ENCODE results near the gene GNA12. TPM values are rescaled to one million over a fixed set of nuclear protein-coding genes. Genes with fewer than 3 reads are reported as not detected.

The GNA12 gene
- total and polyA plus RNA-seq, 5 donors from 2014 or later = 5.0 to 29.1 (median 7.9) TPM

- Mint-ChIP-seq H3K9me3 (peaks cover 0 to 1% (median 0%) of the 10 kb centered on the region in 7 donors), H3K36me3 (no peaks in the 10 kb centered on the region), H3K27ac (no peak overlapping the region), H3K27me3 (peaks cover 45% of the 10 kb centered on the region), H3K4me1 (peaks cover 0 to 23% (median 6%) of the 10 kb centered on the region in 4 donors), H3K4me3 (peak overlapping the region in 1 of 4 donors; percentile 11)
- no peak for DNase-seq
- ATAC-seq (ENCODE audit: low read depth in 2 of 2) = no peak
- H3K4me1 ChIP-seq (ENCODE audit: control insufficient read depth, insufficient read depth, low read length, poor library complexity, severe bottlenecking) = peaks cover 16% of the 10 kb centered on the region
- H3K9me3 ChIP-seq (ENCODE audit: control insufficient read depth in 2 of 2, low read length in 2 of 2) = no peaks in the 10 kb centered on the region
- H3K27ac ChIP-seq (ENCODE audit: insufficient read depth, low read length, poor library complexity, severe bottlenecking) = no peak overlapping the region
- H3K36me3 ChIP-seq (ENCODE audit: control insufficient read depth, insufficient read depth, low read length) = no peaks in the 10 kb centered on the region
- H3K27me3 ChIP-seq (ENCODE audit: control insufficient read depth, insufficient read depth, low read length) = peaks cover 18% of the 10 kb centered on the region
- no peak overlapping the region for H3K4me3 ChIP-seq (ENCODE audit: low read depth, low read length)
Measured at GRCh38 chr7:2689343-2689847, 154.7 kb downstream of the GNA12 start.

- no peaks in the 10 kb centered on the region for H3K36me3 ChIP-seq (ENCODE audit: control insufficient read depth, insufficient read depth, low read length)
- Mint-ChIP-seq H3K27ac (peak overlapping the region in 2 of 3 donors; percentile 25 to 49), H3K4me1 (peaks cover 0 to 23% (median 6%) of the 10 kb centered on the region in 4 donors), H3K36me3 (no peaks in the 10 kb centered on the region), H3K4me3 (peak overlapping the region in 3 of 4 donors; percentile 11 to 63 (median 29)), H3K27me3 (peaks cover 45% of the 10 kb centered on the region), H3K9me3 (peaks cover 0 to 1% (median 0%) of the 10 kb centered on the region in 7 donors)
- no peak for DNase-seq
- no peaks in the 10 kb centered on the region for H3K9me3 ChIP-seq (ENCODE audit: control insufficient read depth in 2 of 2, low read length in 2 of 2)
- H3K4me3 ChIP-seq (ENCODE audit: low read depth, low read length) = no peak overlapping the region
- H3K27me3 ChIP-seq (ENCODE audit: control insufficient read depth, insufficient read depth, low read length) = peaks cover 18% of the 10 kb centered on the region
- peaks cover 16% of the 10 kb centered on the region for H3K4me1 ChIP-seq (ENCODE audit: control insufficient read depth, insufficient read depth, low read length, poor library complexity, severe bottlenecking)
- H3K27ac ChIP-seq (ENCODE audit: insufficient read depth, low read length, poor library complexity, severe bottlenecking) = no peak overlapping the region
- ATAC-seq (ENCODE audit: low read depth in 2 of 2) = no peak
Measured at GRCh38 chr7:2688409-2689342, 155.4 kb downstream of the GNA12 start.

DNA sequence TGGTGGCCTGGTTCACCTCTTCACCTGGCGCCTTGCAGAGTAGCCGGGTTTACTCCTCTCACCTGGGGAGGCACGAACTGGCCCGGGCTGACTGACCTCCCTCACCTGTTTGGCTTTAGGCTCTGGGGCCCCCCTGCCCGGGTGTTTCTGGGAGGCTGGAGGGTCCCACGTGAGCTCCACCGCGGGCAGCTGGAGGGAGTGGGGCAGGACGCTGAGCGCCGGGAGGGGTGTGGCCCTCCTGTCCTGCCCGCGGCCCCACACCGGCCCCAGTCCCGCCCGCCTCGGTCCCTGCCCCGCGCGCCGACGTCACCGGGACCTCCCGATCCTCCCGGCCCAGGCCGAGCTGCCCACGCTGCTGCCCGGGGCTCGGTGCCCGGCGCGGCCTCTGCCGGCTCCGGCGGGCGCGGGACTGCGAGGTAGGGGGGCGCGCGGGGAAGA, 156.2 kb downstream of the GNA12 start, which contains the start of gene AMZ1:
TSS of gene AMZ1 (plus strand) at position 322 of the 438 bp plus-strand sequence. CDS start 12,250 bp downstream, outside the sequence.
- H3K4me3 Mint-ChIP-seq = peak within 1 kb of the TSS in 3 of 4 donors; percentile 29 to 63 (median 43)
- ATAC-seq (ENCODE audit: low read depth in 2 of 2) = no peak
- peaks cover 0 to 23% (median 6%) of the 10 kb centered on the region in 4 donors for H3K4me1 Mint-ChIP-seq
- Histone ChIP-seq H3K27ac (ENCODE audit: insufficient read depth, low read length, poor library complexity, severe bottlenecking) (no peak within 1 kb of the TSS), H3K27me3 (ENCODE audit: control insufficient read depth, insufficient read depth, low read length) (peaks cover 18% of the 10 kb centered on the region), H3K4me3 (ENCODE audit: low read depth, low read length) (no peak within 1 kb of the TSS), H3K9me3 (ENCODE audit: control insufficient read depth in 2 of 2, low read length in 2 of 2) (no peaks in the 10 kb centered on the region), H3K36me3 (ENCODE audit: control insufficient read depth, insufficient read depth, low read length) (no peaks in the 10 kb centered on the region), H3K4me1 (ENCODE audit: control insufficient read depth, insufficient read depth, low read length, poor library complexity, severe bottlenecking) (peaks cover 16% of the 10 kb centered on the region)
- H3K36me3 Mint-ChIP-seq = no peaks in the 10 kb centered on the region
- H3K27me3 Mint-ChIP-seq = peaks cover 43% of the 10 kb centered on the region
- H3K27ac Mint-ChIP-seq = peak within 1 kb of the TSS in 2 of 3 donors; percentile 25 to 49
- DNase-seq = no peak
- H3K9me3 Mint-ChIP-seq = peaks cover 0 to 1% (median 0%) of the 10 kb centered on the region in 7 donors

GRCh38 chr7:2687338-2687869, 156.7 kb downstream of the GNA12 start:
- Histone ChIP-seq H3K9me3 (ENCODE audit: control insufficient read depth in 2 of 2, low read length in 2 of 2) (no peaks in the 10 kb centered on the region), H3K4me3 (ENCODE audit: low read depth, low read length) (no peak overlapping the region), H3K36me3 (ENCODE audit: control insufficient read depth, insufficient read depth, low read length) (no peaks in the 10 kb centered on the region), H3K27ac (ENCODE audit: insufficient read depth, low read length, poor library complexity, severe bottlenecking) (no peak overlapping the region), H3K27me3 (ENCODE audit: control insufficient read depth, insufficient read depth, low read length) (peaks cover 18% of the 10 kb centered on the region), H3K4me1 (ENCODE audit: control insufficient read depth, insufficient read depth, low read length, poor library complexity, severe bottlenecking) (peaks cover 16% of the 10 kb centered on the region)
- no peak for ATAC-seq (ENCODE audit: low read depth in 2 of 2)
- peaks cover 0 to 1% (median 0%) of the 10 kb centered on the region in 7 donors for H3K9me3 Mint-ChIP-seq
- peaks cover 0 to 23% (median 6%) of the 10 kb centered on the region in 4 donors for H3K4me1 Mint-ChIP-seq
- H3K27ac Mint-ChIP-seq = no peak overlapping the region
- H3K27me3 Mint-ChIP-seq = peaks cover 41% of the 10 kb centered on the region
- H3K4me3 Mint-ChIP-seq = peak overlapping the region in 1 of 4 donors; percentile 43
- H3K36me3 Mint-ChIP-seq = no peaks in the 10 kb centered on the region
- DNase-seq = no peak

DNA sequence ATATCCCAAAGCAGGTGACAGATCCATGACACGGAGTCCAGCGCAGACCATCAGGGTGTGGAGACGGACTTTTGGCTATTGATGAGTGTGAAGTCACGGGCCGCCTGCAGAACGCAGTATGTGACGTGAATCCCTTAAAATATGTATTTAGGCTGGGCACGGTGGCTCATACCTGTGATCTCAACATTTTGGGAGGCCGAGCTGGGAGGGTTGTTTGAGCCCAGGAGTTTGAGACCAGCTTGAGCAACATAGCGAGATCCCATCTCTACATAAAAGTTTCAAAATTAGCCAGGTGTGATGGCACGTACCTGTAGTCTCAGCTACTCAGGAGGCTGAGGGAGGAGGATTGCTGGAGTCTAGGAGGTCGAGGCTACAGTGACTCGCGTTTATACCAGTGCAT, 158.0 kb downstream of the GNA12 start:
- ATAC-seq (ENCODE audit: low read depth in 2 of 2) (no peak), DNase-seq (no peak)
- H3K9me3 ChIP-seq (ENCODE audit: control insufficient read depth in 2 of 2, low read length in 2 of 2) = no peaks in the 10 kb centered on the region
- no peak overlapping the region for H3K4me3 ChIP-seq (ENCODE audit: low read depth, low read length)
- Mint-ChIP-seq H3K9me3 (peaks cover 0 to 1% (median 0%) of the 10 kb centered on the region in 7 donors), H3K27me3 (peaks cover 36% of the 10 kb centered on the region), H3K4me3 (no peak overlapping the region), H3K27ac (no peak overlapping the region), H3K4me1 (peaks cover 0 to 20% (median 6%) of the 10 kb centered on the region in 4 donors), H3K36me3 (no peaks in the 10 kb centered on the region)
- no peak overlapping the region for H3K27ac ChIP-seq (ENCODE audit: insufficient read depth, low read length, poor library complexity, severe bottlenecking)
- H3K36me3 ChIP-seq (ENCODE audit: control insufficient read depth, insufficient read depth, low read length) = no peaks in the 10 kb centered on the region
- peaks cover 18% of the 10 kb centered on the region for H3K27me3 ChIP-seq (ENCODE audit: control insufficient read depth, insufficient read depth, low read length)
- peaks cover 16% of the 10 kb centered on the region for H3K4me1 ChIP-seq (ENCODE audit: control insufficient read depth, insufficient read depth, low read length, poor library complexity, severe bottlenecking)

- no peak overlapping the region for H3K27ac Mint-ChIP-seq
- no peak for ATAC-seq (ENCODE audit: low read depth in 2 of 2)
- peaks cover 0 to 1% (median 0%) of the 10 kb centered on the region in 7 donors for H3K9me3 Mint-ChIP-seq
- no peaks in the 10 kb centered on the region for H3K36me3 ChIP-seq (ENCODE audit: control insufficient read depth, insufficient read depth, low read length)
- no peak overlapping the region for H3K4me3 Mint-ChIP-seq
- H3K9me3 ChIP-seq (ENCODE audit: control insufficient read depth in 2 of 2, low read length in 2 of 2) = no peaks in the 10 kb centered on the region
- no peak overlapping the region for H3K27ac ChIP-seq (ENCODE audit: insufficient read depth, low read length, poor library complexity, severe bottlenecking)
- DNase-seq = no peak
- H3K36me3 Mint-ChIP-seq = no peaks in the 10 kb centered on the region
- H3K27me3 ChIP-seq (ENCODE audit: control insufficient read depth, insufficient read depth, low read length) = peaks cover 12% of the 10 kb centered on the region
- no peak overlapping the region for H3K4me3 ChIP-seq (ENCODE audit: low read depth, low read length)
- peaks cover 16% of the 10 kb centered on the region for H3K4me1 ChIP-seq (ENCODE audit: control insufficient read depth, insufficient read depth, low read length, poor library complexity, severe bottlenecking)
- peaks cover 0 to 10% (median 6%) of the 10 kb centered on the region in 4 donors for H3K4me1 Mint-ChIP-seq
- H3K27me3 Mint-ChIP-seq = peaks cover 24% of the 10 kb centered on the region
Measured at GRCh38 chr7:2684501-2684900, 159.6 kb downstream of the GNA12 start.

- Mint-ChIP-seq H3K27ac (no peak overlapping the region), H3K36me3 (no peaks in the 10 kb centered on the region), H3K9me3 (peaks cover 0 to 1% (median 0%) of the 10 kb centered on the region in 7 donors), H3K27me3 (peaks cover 13% of the 10 kb centered on the region), H3K4me3 (no peak overlapping the region), H3K4me1 (peaks cover 0 to 2% (median 0%) of the 10 kb centered on the region in 4 donors)
- H3K27ac ChIP-seq (ENCODE audit: insufficient read depth, low read length, poor library complexity, severe bottlenecking) = no peak overlapping the region
- H3K9me3 ChIP-seq (ENCODE audit: control insufficient read depth in 2 of 2, low read length in 2 of 2) = no peaks in the 10 kb centered on the region
- DNase-seq (no peak), ATAC-seq (ENCODE audit: low read depth in 2 of 2) (no peak)
- H3K4me1 ChIP-seq (ENCODE audit: control insufficient read depth, insufficient read depth, low read length, poor library complexity, severe bottlenecking) = no peaks in the 10 kb centered on the region
- H3K27me3 ChIP-seq (ENCODE audit: control insufficient read depth, insufficient read depth, low read length) = peaks cover 7% of the 10 kb centered on the region
- no peak overlapping the region for H3K4me3 ChIP-seq (ENCODE audit: low read depth, low read length)
- no peaks in the 10 kb centered on the region for H3K36me3 ChIP-seq (ENCODE audit: control insufficient read depth, insufficient read depth, low read length)
Measured at GRCh38 chr7:2681929-2682799, 161.9 kb downstream of the GNA12 start.
